ENCODE measurements around the gene KANK3. TPM values are rescaled to one million over a fixed set of nuclear protein-coding genes. Genes with fewer than 3 reads are reported as not detected.
"Not testable (repeated sequence)": the region's sequence is repeated elsewhere in the genome, so short reads cannot be mapped to it uniquely, and the experiment has no call there.

KANK3 gene
- polyA plus RNA-seq, 3 donors = 5.1 to 31.9 (median 30.5) TPM

- H3K27ac ChIP-seq (ENCODE audit: low read depth, low read length) = not testable (repeated sequence)
- 58 to 76% (median 63%) methylated on average over 8 of the region's 8 CpGs for WGBS, 3 donors
Measured at GRCh38 chr19:8349629-8350372, 6.7 kb upstream of the KANK3 start.

GRCh38 chr19:8343483-8343844, 402 bp upstream of the KANK3 start:
- no peak overlapping the region for H3K27ac ChIP-seq (ENCODE audit: low read depth, low read length)
- 29 to 38% (median 35%) methylated on average over 11 of the region's 11 CpGs for WGBS, 3 donors

GRCh38 chr19:8342316-8342683, 762 bp downstream of the KANK3 start:
- 23 to 42% (median 31%) methylated on average over 14 of the region's 14 CpGs for WGBS, 3 donors
- H3K27ac ChIP-seq (ENCODE audit: low read depth, low read length) = peak overlapping the region; percentile 32

GRCh38 chr19:8341504-8341903, 1.6 kb downstream of the KANK3 start:
- not testable (repeated sequence) for H3K27ac ChIP-seq (ENCODE audit: low read depth, low read length)
- 80 to 97% (median 85%) methylated on average over 4 of the region's 4 CpGs for WGBS, 3 donors

- WGBS, 3 donors = 14 to 30% (median 15%) methylated on average over 15 of the region's 15 CpGs
- no peak overlapping the region for H3K27ac ChIP-seq (ENCODE audit: low read depth, low read length)
Measured at GRCh38 chr19:8340341-8341096, 2.5 kb downstream of the KANK3 start.

GRCh38 chr19:8338835-8339234, 4.2 kb downstream of the KANK3 start:
- H3K27ac ChIP-seq (ENCODE audit: low read depth, low read length) = no peak overlapping the region
- WGBS, 3 donors = 32 to 82% (median 68%) methylated on average over 4 to 6 of the region's 6 CpGs

- WGBS, 3 donors = 58 to 85% (median 78%) methylated on average over 7 of the region's 7 CpGs
- H3K27ac ChIP-seq (ENCODE audit: low read depth, low read length) = no peak overlapping the region
Measured at GRCh38 chr19:8337728-8338127, 5.3 kb downstream of the KANK3 start.

- no peak overlapping the region for H3K27ac ChIP-seq (ENCODE audit: low read depth, low read length)
- WGBS, 3 donors = 46 to 50% (median 47%) methylated on average over 7 to 8 of the region's 8 CpGs
Measured at GRCh38 chr19:8336660-8337059, 6.4 kb downstream of the KANK3 start.

- H3K27ac ChIP-seq (ENCODE audit: low read depth, low read length) = no peak overlapping the region
- 24 to 32% (median 29%) methylated on average over 23 to 27 of the region's 27 CpGs for WGBS, 3 donors
Measured at GRCh38 chr19:8336072-8336569, 6.9 kb downstream of the KANK3 start.

GRCh38 chr19:8335343-8336071, 7.6 kb downstream of the KANK3 start:
- no peak overlapping the region for H3K27ac ChIP-seq (ENCODE audit: low read depth, low read length)
- WGBS, 3 donors = 11 to 18% (median 18%) methylated on average over 52 to 79 of the region's 79 CpGs

GRCh38 chr19:8334458-8335342, 8.4 kb downstream of the KANK3 start:
- 6 to 26% (median 25%) methylated on average over 64 to 117 of the region's 117 CpGs for WGBS, 3 donors
- no peak overlapping the region for H3K27ac ChIP-seq (ENCODE audit: low read depth, low read length)

GRCh38 chr19:8333767-8334457, 9.2 kb downstream of the KANK3 start:
- WGBS, 3 donors = 18 to 44% (median 42%) methylated on average over 43 to 48 of the region's 48 CpGs
- H3K27ac ChIP-seq (ENCODE audit: low read depth, low read length) = no peak overlapping the region

- 14 to 35% (median 29%) methylated on average over 52 of the region's 52 CpGs for WGBS, 3 donors
- H3K27ac ChIP-seq (ENCODE audit: low read depth, low read length) = no peak overlapping the region
Measured at GRCh38 chr19:8332976-8333766, 9.9 kb downstream of the KANK3 start.

GRCh38 chr19:8331263-8331845, 11.7 kb downstream of the KANK3 start:
- H3K27ac ChIP-seq (ENCODE audit: low read depth, low read length) = no peak overlapping the region
- WGBS, 3 donors = 78 to 90% (median 89%) methylated on average over 8 of the region's 8 CpGs

GRCh38 chr19:8329996-8330395, 13.1 kb downstream of the KANK3 start:
- 58 to 89% (median 78%) methylated on average over 3 of the region's 3 CpGs for WGBS, 3 donors
- H3K27ac ChIP-seq (ENCODE audit: low read depth, low read length) = no peak overlapping the region

- no peak overlapping the region for H3K27ac ChIP-seq (ENCODE audit: low read depth, low read length)
- 90 to 99% (median 91%) methylated on average over 3 of the region's 3 CpGs for WGBS, 3 donors
Measured at GRCh38 chr19:8325454-8325853, 17.6 kb downstream of the KANK3 start.
